Mammary epithelial cell (primary cell): Measurements from ENCODE around the gene RAC2.

Experiments
- EZH2 ChIP-seq: IDR thresholded peaks from 2 replicates; pipeline ENCODE4 v1.6.1; 2012; ENCODE audit warnings: low read length, inconsistent platforms, borderline replicate concordance
- TF ChIP-seq, protein P1 (sequence below), 2 donors: IDR thresholded peaks in 1 of 2; conservative IDR thresholded peaks in 1 of 2; 2 replicates each; pipeline ENCODE4 v1.5.1; 2011 to 2012; ENCODE audit warnings: inconsistent platforms in 2 of 2, low read length in 2 of 2, mild to moderate bottlenecking in 2 of 2, control low read depth in 1 of 2, low read depth in 1 of 2; ENCODE audit not compliant: insufficient read depth in 1 of 2; ENCODE audit errors: extremely low read depth in 1 of 2

DNA sequence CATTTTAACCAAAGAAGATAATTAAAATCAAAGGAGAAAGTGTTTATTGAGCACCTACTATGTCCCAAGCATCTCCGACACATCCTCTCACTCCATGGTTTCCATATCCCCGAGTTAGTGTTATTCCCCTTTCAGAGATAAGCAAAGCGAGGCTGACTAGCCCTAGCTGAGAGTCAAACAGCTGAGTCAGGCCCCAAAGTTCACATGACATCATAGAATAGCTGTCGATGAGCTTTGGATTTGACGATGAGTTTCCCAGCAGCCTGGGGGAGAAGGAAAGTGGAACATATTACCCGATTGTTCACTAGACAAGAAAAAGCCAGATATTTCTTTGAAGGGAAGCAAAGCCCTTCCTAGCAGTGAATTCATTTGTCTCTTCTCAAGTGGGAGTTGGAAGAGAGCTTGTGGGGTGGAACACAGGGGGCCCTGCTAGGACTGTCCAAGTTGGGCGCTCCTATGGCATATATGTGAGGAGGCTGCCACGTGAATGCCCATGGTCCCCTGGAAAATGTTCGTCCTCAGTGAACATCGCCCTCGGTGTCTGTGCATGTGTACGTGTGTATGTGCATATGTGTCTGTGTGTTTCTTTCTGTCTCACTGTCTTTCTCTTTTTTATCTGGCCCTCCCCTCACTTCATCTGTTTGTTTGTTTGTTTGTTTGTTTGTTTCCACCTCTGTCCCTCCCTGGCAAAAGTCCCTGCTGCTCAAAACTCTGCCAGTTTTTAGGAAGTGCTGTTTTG, 37.7 kb upstream of the RAC2 start:
- no peak for TF ChIP-seq EZH2
- TF ChIP-seq, protein P1, sequence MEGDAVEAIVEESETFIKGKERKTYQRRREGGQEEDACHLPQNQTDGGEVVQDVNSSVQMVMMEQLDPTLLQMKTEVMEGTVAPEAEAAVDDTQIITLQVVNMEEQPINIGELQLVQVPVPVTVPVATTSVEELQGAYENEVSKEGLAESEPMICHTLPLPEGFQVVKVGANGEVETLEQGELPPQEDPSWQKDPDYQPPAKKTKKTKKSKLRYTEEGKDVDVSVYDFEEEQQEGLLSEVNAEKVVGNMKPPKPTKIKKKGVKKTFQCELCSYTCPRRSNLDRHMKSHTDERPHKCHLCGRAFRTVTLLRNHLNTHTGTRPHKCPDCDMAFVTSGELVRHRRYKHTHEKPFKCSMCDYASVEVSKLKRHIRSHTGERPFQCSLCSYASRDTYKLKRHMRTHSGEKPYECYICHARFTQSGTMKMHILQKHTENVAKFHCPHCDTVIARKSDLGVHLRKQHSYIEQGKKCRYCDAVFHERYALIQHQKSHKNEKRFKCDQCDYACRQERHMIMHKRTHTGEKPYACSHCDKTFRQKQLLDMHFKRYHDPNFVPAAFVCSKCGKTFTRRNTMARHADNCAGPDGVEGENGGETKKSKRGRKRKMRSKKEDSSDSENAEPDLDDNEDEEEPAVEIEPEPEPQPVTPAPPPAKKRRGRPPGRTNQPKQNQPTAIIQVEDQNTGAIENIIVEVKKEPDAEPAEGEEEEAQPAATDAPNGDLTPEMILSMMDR (conservative IDR thresholded peaks at IDR 0.05 in 1 of 2, IDR thresholded peaks at IDR 0.05 in 1 of 2; ENCODE audit: extremely low read depth in 1 of 2, insufficient read depth in 1 of 2, low read depth in 1 of 2, low read length in 2 of 2) = no peak
